SK-N-SH treated with all-trans-retinoic acid at 6 μM for 48 hours (cell line): ENCODE data around the gene MYO3A.

Experiments used
- PATZ1 ChIP-seq: fragments of 250-450 bp; sonication (Bioruptor Pico); IDR thresholded peaks from 2 replicates; pipeline ENCODE4 v1.8.0; 2020; ENCODE audit warnings: mild to moderate bottlenecking, moderate library complexity, borderline replicate concordance
- POU6F1 ChIP-seq: fragments of 250-450 bp; sonication (Bioruptor Pico); IDR thresholded peaks from 2 replicates; pipeline ENCODE4 v1.8.0; 2021; ENCODE audit warnings: low read depth, mild to moderate bottlenecking, moderate library complexity, borderline replicate concordance
- RARB ChIP-seq: fragments of 250-450 bp; sonication (Bioruptor Pico); IDR thresholded peaks from 2 replicates; pipeline ENCODE4 v1.8.0; 2021; ENCODE audit warnings: mild to moderate bottlenecking, moderate library complexity

- TF ChIP-seq POU6F1 (CRISPR knock-in tag) = no peak
- no peak for TF ChIP-seq PATZ1 (CRISPR knock-in tag)
- no peak for TF ChIP-seq RARB (CRISPR knock-in tag)
Measured at GRCh38 chr10:26199841-26200240, 265.8 kb downstream of the MYO3A start.
